Measurements from ENCODE around the gene C3orf33. TPM values are rescaled to one million over a fixed set of nuclear protein-coding genes. Genes with fewer than 3 reads are reported as not detected.
"Not testable (repeated sequence)": the region's sequence is repeated elsewhere in the genome, so short reads cannot be mapped to it uniquely, and the experiment has no call there.

C3orf33 gene
- 5.2 and 5.4 TPM in 2 replicates for total RNA-seq
- 1.9 TPM for polyA plus RNA-seq (2012)

DNA sequence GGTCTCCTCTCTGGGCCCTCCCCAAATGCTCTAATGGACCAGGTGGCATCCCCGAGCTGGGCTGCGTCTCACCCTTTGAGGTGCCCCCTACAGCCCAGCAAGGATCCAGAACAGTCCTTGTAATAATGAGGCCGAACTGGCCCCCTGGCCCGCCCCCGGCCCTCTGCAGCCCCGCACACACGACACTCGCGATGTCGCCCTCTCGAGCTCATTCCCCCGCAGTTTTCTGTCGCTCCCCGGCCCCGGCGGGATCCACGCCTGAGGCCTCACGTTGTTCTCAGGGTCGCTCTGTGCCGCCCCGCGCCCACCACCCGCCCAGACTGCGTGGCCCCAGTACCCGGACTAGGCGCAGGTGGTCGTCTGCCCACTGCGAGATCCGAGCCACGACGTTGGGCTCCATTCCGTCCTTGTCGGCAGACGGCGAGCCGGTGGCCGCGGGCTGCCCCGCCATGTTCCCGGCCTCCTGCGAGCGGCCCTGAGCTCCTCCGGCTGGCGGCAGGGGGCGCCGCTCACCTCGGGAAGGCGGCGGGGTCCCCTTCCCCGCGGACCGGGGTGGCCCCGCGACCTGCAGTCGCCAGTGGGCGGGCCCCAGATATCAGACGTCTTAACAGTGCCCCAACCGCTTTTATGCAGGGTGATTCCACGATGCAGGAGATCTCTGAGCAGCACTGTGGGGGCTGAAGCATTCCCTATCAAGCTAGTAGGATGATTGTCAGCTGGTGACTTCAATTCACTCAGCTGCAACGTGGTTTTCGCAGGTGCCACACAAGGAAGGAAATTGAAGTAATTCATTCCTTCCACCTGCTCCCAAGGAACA is at the start of gene C3orf33:
C3orf33 (minus strand) TSS at position 477 of the 817 bp plus-strand sequence; CDS start at position 451, 26 bp downstream.
- peak; percentile 77 for DNase-seq (ENCODE audit: low read depth)

GRCh38 chr3:155854141-155854940 is 48.3 kb upstream of the C3orf33 start, which contains the start of gene SLC33A1:
Gene SLC33A1 (minus strand): TSS chr3:155854427. CDS start chr3:155853997, 430 bp downstream.
- peak; percentile 100 for DNase-seq (ENCODE audit: low read depth)

DNA sequence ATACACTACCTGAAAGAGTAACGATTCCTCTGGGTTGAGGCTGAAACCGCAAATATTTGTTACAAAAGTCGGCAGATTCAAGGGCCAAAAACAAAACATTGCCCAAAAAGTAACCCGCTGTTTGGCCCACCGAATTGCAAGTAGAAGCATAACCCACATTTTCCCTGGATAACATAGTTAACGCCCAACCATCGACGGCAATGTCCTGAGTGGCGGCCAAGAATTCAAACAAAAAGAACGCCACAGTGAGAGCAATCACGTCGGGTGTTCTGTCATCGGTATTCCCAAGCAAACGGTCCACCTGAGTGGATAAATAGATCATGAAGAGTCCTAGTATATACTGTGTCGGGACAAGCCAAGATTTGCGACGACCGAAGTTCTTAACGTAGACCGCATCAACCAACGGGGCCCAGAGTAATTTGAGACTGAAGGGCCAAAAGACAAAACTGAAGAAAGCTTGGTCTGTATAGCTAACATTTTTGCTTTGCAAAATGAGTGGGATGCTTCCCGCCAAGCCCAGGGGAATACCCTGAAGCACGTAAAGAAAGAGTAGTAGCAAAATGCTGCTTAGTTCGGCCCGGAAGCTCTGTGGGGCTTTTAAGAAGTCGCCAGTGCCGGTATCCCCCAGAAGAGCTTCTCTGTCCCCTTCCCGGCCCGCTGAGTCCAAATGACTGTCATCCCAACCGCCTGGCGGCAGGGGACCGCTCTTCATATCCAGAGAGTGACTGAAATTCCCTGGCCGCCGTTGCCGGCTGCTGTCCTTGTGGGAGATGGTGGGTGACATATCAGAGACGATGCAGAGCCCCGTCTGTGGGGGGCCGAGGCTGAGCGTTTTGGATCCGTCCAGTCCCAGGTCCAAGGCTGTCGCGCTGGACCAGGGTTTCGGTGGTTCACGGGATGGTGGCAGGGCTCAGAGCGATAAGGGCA is 47.4 kb upstream of the C3orf33 start:
- DNase-seq (ENCODE audit: low read depth): peak; percentile 31

GRCh38 chr3:155852341-155852740 is 46.3 kb upstream of the C3orf33 start:
- no peak for DNase-seq (ENCODE audit: low read depth)

- not testable (repeated sequence) for DNase-seq (ENCODE audit: low read depth)
Observed at GRCh38 chr3:155849404-155849803, 43.3 kb upstream of the C3orf33 start.

DNA sequence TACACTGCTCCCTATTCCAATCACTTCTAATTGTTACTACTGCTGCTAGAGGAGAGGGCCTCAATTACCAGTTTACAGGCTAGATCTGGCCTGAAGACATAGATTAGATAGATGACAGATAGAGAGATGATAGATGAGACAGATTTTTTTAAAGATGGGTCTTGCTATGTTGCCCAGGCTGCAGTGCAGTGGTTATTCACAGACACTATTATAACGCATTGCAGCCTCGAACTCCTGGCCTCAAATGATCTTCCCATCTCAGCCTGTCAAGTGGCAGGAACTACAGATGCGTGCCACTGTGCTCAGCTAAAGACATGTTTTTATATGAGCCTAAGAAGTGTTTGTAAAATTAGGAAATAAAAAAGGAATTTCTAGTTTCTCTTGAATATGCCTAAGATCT is 41.9 kb upstream of the C3orf33 start:
- DNase-seq (ENCODE audit: low read depth): no peak

DNA sequence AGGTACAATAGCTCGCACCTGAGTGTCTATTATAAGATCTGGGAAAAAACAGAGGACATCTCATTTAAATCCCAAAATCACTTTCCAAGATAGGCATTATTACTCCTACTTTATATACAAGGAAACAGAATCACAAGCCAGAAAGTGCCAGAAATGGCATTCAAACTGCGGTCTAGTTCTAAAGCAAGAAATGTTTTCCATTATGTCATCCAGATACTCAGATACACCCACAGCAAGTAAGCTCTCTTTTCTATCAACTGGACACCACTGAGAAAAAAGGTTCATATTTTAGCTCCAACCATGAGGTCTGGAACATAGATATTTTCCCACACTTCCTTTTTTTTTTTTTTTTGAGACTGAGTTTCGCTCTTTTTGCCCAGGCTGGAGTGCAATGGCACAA is 40.0 kb upstream of the C3orf33 start:
- DNase-seq (ENCODE audit: low read depth): no peak

GRCh38 chr3:155843569-155843968 is 37.5 kb upstream of the C3orf33 start:
- no peak for DNase-seq (ENCODE audit: low read depth)

- no peak for DNase-seq (ENCODE audit: low read depth)
Observed at GRCh38 chr3:155835341-155836071, 29.4 kb upstream of the C3orf33 start.

DNA sequence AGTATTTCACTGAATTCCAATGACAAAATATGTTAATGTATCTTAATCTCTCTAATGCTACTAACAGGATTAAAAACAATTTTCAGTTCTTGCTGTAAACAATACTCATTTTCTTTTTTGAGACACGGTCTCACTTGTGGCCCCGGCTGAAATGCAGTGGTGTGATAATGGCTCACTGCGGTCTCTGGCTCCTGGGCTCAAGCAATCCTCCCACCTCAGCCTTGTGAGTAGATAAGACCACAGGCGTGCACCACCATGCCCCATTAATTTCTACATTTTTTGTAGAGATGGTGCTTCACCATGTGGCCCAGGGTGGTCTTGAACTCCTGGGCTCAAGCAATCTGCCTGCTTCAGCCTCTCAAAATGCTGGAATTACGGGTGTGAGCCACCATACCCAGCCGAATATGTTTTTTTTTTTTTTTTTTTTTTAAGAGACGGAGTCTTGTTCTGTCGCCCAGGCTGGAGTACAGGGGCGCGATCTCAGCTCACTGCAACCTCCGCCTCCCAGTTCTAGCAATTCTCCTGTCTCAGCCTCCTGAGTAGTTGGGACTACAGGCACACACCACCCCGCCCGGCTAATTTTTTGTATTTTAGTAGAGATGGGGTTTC is 22.5 kb upstream of the C3orf33 start:
- DNase-seq (ENCODE audit: low read depth): not testable (repeated sequence)

DNA sequence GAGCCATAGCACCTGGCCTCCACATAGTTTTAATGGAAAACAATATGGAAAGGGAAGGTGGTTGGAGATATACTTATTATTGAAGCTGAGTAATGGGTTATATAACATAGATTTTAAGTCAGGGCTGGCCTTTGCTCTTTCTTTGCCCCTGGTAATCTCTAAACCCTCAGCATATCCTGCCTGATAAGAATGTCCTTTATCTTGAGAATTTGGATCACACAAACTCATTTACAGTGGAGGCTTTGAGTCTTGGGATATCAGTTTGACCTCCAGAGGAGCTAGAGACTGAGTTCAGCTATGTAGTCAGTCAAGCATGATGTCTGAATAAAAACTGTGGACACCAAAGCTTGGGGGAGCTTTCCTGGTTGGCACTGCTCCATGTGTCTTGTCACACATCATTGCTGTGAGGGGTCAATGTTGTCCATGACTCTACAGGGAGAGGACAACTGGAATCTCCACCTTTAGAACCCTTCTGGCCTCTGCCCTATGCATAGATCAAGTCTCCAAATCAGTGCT is 9.0 kb upstream of the C3orf33 start:
- no peak for DNase-seq (ENCODE audit: low read depth)

DNA sequence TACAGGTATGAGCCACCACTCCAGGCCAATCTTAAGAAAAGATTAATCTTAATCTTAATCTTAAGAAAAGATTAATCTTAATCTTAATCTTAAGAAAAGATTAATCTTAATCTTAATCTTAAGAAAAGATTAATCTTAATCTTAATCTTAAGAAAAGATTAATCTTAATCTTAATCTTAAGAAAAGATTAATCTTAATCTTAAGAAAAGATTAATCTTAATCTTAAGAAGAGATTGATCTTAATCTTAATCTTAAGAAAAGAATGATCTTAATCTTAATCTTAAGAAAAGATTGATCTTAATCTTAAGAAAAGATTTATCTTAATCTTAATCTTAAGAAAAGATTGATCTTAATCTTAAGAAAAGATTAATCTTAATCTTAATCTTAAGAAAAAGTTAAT is 7.1 kb upstream of the C3orf33 start:
- DNase-seq (ENCODE audit: low read depth): not testable (repeated sequence)

DNA sequence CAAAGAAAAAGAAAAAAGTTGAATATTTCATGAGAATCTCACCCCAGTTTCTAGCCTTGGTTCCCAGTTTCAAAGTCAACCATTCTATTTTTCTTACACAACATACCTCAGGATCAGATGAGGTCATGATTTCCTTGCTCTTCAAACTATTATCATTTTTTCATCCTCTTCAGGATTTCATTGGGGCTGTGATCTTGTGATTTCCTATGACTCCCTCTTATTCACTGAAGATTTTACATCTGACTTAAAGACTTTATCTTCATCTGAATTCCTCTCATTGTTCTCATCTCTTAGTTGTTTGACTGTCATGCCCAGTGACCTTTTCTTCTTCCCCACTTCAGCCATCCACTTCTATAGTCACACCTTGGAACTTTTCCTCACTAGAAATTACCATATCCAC is 3.1 kb upstream of the C3orf33 start:
- DNase-seq (ENCODE audit: low read depth): no peak

- DNase-seq (ENCODE audit: low read depth): no peak
Observed at GRCh38 chr3:155807823-155808222, 1.7 kb upstream of the C3orf33 start.

- DNase-seq (ENCODE audit: low read depth): no peak
Observed at GRCh38 chr3:155805204-155805801, 775 bp downstream of the C3orf33 start.

DNA sequence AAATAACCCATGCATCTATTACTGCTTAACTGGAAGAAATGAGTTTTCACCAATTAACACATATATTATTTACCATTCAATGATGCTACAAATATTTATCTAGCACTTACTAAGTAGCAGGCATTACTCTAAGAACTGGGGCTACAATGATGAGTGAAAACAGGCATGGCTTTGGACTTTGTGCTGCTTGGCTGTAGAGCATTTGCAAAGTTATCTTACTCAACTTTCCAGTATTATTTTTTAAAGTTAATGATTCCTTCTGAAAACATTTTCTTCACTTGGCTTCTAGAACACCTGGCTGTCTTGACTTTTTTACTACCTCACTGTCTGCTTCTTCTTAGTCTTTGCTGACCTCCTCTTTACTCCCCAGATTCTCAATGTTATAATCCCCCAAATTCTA is 1.8 kb downstream of the C3orf33 start:
- no peak for DNase-seq (ENCODE audit: low read depth)

DNA sequence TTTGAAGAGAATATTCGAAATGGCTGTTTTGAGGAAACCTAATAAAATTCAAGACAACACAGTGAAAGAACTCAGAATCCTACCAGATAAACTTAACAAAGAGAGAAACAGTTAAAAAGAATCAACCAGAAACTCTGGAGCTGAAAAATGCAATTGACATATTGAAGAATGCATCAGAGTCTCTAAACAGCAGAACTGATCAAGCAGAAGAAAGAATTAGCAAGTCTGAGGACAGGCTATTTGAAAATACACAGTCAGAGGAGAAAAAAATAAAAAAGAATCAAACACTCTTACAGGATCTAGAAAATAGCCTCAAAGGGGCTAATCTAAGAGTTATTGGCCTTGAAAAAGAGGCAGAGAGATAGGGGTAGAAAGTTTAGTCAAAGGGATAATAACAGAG is 13.5 kb downstream of the C3orf33 start:
- DNase-seq (ENCODE audit: low read depth): no peak

GRCh38 chr3:155791190-155791589 is 14.9 kb downstream of the C3orf33 start:
- DNase-seq (ENCODE audit: low read depth): peak; percentile 13

DNA sequence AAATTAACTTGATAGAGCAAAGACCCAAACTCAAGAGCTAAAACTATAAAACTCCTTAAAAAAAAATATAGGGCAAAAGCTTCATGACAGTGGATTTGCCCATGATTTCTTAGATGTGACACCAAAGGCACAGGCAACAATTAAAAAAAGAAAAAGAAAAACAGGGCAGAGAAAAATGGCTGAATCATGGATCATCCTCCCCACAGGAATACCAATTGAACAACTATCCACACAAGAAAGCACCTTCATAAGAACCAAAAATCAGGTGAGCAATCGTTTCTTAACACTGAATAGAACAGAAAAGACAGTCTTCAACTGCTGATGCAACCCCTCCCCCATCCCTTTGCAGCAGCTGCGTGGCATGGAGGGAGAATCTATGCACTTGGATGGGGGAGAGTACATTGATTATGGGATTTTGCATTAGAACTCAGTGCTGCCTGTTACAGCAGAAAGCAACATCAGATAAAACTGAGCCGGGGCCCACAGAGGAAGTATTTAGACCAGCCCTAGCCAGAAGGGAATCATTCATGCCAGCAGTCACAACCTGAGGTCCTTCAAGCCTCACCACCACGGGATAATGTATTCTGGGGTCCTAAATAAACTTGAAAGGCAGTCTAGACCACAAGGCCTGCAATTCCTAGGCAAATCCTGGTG is 15.7 kb downstream of the C3orf33 start:
- DNase-seq (ENCODE audit: low read depth): no peak
